Activated CD4-positive, alpha-beta T cell treated with anti-CD3 and anti-CD28 coated beads, Interleukin-2, amount 50 U/mL, for 24 hours (primary cell): Measurements from ENCODE around the gene VWA5B2.
A peak's percentile ranks its signal among the peaks of the same experiment; 100 is the strongest.
"Not testable (repeated sequence)": the region's sequence is repeated elsewhere in the genome, so short reads cannot be mapped to it uniquely, and the experiment has no call there.

Experiments used
- DNase-seq, 2 donors: peaks; one replicate each; pipeline ENCODE4 v3.0.0-alpha.2; 2020; ENCODE audit warnings: low read depth in 1 of 2, low spot score in 1 of 2

The VWA5B2 gene

DNA sequence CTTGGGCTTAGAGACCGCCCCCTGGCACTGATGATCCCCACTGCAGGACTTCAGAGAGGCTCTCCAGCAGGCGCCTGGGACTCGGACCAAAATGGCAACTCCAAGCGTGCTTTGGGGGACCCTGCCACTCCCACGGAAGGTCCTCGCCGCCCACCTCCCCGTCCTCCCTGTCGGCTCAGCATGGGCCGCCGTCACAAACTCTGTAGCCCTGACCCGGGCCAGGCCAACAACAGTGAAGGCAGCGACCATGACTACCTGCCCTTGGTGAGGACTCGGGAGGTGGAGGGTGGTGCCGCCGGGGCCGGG is 11.7 kb downstream of the VWA5B2 start:
- no peak for DNase-seq

DNA sequence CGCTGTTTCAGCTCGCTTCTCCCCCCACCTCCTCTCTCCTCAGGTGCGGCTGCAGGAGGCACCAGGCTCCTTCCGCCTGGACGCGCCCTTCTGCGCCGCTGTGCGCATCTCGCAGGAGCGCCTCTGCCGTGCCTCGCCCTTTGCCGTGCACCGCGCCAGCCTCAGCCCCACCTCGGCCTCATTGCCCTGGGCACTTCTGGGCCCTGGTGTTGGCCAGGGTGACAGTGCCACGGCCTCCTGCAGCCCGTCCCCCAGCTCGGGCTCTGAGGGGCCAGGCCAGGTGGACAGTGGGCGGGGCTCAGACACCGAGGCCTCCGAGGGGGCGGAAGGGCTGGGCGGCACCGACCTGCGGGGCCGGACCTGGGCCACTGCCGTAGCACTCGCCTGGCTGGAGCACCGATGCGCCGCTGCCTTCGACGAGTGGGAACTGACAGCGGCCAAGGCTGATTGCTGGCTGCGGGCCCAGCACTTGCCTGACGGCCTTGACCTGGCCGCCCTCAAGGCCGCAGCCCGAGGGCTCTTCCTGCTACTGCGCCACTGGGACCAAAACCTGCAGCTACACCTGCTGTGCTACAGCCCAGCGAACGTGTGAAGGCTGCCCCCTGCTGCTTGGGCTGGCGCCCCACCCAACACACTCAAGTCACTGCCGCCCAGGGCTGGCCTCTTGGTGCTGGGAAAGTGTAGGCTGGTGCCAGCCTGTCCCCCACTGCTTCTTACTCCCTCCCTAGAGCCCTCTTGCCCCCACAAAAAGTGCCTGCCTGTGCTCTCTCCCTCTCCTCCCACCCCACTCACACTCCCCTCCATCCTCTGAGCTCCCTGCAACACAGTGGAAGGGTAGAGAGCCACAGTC is 12.3 kb downstream of the VWA5B2 start:
- DNase-seq, result no peak

DNA sequence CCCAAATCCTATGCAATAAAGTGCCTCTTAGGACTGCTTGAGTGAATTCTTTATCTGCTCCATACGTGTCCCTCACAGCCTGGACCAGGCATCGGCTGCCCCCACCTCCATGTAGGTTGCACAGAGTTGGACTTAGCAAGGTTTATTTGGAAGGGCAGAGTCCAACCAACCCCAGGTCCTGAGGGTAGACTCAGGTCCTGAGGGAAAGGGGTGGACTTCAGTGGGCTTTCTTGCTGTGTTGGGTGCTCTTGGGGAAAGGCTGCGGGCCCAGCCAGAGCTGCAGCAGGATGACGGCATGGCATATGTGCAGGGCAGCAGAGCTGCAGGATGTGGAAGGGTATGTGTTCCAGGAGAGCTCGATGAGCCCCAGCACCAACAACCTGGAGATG is 12.9 kb downstream of the VWA5B2 start:
- no peak for DNase-seq

DNA sequence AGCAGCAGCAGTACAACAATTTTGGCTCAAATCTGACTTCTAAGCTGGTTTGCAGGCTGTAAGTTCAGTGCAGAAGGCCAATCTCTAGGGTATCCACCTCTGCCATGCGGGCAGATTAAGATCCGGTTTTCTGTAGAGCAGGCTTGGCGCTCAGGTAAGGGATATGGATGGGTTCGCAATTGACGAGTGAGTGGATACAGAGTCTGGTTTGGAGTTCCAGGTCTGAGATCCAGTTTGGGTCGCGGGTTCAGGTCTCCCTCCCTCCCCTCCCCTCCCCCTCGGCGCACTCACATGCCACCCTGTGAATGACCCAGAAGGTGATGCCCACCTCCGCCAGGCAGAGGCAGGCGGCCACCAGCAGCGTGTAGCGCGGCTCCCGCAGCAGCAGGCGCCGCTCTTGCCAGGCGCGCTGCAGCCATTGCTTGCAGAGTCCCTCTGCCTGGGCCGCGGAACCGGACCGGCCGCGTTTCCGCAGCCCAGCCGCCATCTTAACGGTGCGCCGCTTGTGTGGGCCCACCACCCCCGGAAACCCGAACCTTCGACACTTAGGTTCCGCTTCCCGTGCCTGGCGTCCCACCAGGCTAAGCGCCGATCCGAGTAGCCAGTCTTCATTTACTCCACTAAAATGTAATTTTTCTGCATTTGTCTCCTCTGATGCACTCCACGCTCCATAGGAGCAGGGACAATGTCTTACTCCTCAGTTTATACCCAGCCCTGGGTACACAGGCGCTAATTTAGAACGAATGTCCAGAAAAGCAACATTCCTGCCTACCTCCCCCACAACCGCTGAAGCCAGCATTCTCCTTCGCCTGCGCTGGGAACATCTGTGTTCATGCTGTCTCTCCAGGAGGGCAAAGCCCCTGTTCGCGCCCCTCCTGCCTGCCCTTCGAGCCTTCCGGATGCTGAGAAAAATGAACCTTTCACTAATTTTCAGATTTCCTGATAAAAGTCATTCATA is 19.3 kb downstream of the VWA5B2 start, which contains the start of gene ALG3:
TSS of gene ALG3 (minus strand) at position 509 of the 958 bp plus-strand sequence. CDS start at position 487, 22 bp downstream.
- DNase-seq, result peak; percentile 83 to 88

DNA sequence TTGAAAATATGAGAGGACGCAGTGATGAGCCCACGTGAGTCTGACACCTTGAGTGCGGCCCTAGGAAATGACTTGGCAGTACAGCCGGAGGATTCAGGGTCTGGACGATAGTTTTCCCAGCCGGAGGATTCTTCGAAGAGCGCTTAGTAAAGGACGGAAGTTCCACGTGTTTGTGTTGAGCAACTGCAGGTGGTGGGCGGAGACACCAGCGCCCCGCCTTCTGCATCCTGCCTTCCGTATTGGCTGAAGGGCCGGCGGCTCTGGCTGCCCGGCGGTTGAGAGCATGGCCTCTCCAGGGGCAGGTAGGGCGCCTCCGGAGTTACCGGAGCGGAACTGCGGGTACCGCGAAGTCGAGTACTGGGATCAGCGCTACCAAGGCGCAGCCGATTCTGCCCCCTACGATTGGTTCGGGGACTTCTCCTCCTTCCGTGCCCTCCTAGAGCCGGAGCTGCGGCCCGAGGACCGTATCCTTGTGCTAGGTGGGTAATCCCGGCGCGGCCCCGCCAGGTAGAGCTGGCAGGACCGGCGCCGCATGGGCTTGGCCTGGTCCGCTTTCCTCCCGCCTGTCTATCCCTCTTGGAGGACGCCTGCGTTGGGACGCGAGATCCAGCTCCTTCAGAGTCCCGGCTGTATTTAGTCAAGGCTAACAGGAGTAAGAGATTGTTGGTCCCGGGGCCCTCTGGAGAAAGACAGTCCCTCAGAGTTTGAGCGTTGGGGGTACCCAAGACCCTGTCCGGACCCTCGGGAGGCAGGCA is 20.2 kb downstream of the VWA5B2 start, which contains the start of gene EEF1AKMT4:
TSS of gene EEF1AKMT4 (plus strand) at position 261 of the 755 bp plus-strand sequence. CDS start at position 284, 23 bp downstream.
- peak; percentile 88 to 95 for DNase-seq

DNA sequence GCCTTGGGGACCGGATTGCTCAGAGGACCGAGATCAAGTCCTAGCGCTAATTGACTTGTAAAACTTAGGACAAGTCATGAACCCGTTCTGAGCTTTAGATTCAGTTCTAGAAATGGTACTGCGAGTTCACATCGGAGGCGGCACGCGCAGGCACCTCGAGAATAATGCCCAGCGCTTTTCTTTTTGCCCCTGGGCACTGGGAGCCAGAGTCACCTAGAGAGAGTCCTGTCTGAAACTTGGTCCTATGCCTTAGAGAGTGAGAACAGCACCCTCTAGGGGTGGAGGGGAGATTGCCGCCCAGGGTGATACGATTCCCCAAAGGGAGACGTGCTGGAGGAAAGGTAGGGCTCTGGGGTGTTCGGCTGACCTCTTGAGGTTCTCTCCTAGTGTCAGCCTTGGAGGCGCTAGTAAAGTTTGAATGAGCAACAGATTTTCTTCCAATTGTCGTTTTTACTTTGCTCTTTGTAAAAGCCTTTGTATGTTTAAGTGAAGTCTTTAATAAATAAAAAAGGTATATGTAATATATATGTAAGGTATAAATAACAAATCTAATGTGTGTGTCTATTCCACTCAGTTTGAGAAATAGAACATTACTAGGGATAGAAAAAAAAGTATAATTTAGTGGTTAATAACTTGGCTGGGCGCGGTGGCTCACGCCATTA is 20.9 kb downstream of the VWA5B2 start:
- DNase-seq, result peak; percentile 78 to 90

DNA sequence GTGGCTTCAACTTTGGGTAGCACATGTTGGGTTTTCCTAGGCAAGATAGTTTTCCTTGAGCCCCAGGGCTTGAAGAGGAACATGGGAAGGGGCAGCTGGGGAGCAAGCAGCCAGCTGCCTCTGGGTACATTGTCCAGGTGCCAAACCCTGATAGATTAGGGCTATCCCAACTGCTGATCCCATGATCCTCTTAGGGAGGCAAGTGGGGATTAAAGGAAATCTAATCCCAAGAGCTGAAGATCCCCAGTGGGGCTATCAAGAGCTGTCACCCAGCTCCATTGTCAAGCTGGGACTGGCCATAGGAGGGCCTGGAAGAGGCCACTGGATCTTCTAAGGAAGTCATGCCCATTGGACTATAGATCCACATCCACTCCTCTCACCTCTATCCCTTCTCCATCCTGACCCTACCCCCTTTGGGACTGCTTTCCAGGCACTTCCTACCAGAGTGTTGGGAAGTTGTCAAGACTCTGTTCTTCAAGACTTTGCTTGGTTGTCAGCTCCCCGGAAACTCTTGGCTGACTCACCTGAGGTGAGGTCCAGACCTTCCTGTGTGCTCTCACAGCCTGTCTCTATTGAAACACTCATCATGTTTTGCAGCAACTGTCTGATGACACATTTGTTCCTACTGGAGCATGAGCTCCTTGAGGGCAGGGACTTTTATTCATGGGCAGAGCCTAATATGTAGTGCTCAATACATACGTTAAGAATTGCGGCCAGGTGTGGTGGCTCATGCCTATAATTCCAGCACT is 26.1 kb downstream of the VWA5B2 start:
- peak in 1 of 2 donors; percentile 37 for DNase-seq

DNA sequence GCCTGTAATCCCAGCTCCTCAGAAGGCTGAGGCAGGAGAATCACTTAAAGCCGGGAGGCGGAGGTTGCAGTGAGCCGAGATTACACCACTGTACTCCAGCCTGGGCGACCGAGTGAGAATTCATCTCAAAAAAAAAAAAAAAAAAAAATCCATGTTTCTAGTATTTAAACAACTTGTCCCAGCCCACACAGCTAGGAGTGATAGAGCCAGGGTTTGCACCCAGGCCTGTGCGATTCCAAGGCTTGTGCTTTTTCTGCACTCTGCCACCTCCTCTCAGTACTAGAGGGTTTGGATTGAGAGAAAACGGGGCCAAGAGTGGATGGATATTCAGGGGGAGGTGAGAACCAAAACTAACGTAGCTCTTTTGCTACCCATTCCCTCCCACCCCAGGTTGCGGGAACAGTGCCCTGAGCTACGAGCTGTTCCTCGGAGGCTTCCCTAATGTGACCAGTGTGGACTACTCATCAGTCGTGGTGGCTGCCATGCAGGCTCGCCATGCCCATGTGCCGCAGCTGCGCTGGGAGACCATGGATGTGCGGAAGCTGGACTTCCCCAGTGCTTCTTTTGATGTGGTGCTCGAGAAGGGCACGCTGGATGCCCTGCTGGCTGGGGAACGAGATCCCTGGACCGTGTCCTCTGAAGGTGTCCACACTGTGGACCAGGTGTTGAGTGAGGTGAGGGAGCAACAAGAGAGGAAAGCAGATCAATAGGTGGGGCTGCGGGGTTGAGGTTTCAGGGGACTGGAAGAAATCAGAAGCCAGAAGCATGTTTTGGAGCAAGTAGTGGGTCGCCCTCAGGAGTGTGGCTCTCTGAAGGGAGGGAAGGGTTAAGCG is 27.9 kb downstream of the VWA5B2 start:
- DNase-seq, result no peak

DNA sequence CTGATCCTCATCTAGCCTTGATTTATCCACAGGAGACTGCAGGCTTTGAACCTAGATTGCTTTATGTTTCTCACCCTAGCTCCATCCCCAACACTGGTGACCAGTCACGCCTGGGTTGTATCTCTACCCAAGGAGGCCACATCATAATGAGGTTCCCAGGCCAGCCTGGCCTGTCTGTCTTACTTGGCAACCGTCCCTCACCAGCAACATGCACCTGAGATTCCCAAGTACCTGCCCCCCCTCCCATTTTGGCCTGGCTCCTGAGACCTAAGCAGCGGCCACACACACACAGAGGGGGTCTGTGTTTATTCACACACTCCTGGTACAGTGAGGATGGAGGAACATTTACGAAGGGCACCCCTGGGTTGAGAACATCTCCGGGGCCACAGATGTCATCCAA is 29.5 kb downstream of the VWA5B2 start:
- no peak for DNase-seq

DNA sequence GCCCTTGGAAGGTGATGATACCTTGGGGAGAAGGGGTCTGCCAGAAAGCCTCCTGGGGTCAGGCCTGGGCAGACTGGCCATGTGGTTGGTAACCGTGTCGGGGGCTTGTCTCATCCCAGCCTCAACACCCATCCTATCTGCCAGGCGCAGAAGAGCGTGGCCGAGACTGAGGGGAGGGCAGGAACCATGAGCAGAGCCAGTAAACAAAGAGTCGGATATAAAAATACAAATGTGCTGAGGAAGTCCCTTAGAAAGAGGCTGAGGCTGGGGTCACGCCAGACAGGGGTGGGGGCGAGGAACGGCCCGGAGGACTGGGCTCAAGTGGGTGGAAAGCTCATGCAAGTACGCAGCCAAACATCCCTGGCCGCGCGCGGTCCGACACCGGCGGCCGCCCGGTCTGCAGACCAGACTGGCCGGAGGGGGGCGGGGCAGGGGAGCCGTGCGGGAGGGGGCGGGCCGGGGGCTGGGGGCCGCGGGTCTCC is 30.1 kb downstream of the VWA5B2 start:
- no peak for DNase-seq

DNA sequence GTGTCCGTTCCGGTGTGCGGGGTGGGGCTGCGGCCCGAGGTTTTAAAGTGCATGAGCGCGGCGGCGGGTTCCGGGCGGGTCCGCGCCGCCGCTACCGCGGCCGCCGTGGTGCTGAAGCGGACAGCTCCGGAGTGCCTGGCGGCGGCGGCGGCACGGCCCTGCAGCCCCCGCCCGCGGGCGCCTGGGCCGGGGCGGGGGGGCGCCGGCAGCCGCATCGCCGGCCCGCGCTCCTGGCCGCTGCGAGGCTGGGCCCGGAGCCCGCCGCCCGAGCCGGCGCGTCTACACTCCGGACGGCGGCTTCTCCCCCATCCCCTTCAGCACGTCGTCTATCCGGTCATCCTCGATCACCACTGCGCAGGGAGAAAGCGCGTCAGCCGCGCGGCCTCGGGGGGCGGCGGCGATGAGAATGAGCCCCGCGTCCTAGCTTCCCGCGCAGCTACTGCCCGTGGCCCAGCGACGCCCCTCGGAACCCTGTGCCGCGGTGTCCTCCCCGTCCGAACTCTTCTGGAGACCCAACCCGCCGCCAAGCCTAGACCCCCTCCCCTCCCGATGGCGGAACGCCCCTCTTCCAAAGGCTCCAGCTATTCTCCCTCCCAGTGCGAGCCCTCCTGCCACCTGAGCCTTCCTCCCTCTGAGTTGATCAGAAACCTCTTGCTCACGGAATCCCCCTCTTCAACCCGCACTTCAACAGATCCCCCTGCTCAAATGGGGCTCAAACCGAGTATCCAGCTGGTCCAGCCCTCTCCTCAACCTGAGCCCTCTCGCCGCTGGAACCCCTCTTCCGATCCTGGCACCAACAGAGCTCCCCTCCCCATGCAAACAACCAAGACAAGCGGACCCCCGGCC is 30.7 kb downstream of the VWA5B2 start:
- no peak for DNase-seq

DNA sequence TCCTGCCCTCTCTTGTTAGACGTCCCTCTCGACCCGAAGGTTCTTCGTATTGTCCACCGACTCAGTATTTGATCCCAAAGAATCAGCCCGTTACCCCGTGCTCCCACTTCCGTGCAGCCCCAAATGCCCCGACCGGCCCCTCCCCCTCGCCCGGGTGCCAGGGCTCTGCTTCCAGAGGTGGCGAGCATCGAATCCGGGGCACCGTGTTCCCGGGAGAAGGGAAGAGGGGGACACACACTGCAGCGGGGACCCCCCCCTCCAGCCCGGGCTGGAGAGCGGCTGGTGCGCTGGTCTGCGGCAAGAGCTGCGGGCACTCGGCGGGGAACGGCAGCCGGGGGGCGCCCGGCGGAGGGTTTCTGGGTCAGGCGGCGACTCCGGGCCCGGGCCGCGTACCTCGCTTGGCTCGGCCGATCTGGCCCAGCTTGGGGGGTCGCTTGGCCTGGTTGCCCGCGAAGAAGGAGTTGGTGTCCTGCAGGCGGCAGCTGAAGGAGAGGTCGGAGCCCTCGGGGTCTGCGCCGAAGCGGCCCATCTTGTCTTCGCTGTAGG is 31.4 kb downstream of the VWA5B2 start:
- DNase-seq, result no peak

DNA sequence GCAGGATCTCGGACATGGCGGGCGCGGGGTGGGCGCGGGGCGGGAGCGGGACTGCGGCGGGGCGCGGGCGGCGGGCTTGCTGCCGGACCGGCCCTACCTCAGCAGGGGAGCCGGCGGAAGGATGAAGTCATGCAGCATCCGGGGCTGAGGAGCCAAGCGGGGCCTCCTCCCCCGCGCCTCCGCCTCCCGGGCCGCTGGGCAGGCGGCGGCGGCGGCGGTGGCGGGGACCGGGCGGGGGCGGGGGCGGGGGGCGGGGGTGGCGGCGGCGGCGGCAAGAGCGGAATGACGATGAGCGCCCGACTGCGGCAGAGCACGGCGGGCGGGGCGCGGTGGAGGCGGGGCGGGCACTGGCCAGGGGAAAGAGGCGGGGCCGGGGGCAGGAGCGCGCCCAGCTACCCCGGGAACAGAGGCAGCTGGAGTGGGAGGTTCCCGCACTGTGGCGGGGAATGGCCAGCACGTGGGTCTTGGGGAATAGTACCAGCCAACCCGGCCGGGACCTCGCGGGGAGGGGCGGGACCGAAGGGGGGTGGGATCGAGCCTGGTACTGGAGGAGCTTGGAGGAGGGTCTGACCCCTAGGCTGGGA is 32.0 kb downstream of the VWA5B2 start, which contains the start of gene CAMK2N2:
TSS of gene CAMK2N2 (minus strand) at position 284 of the 584 bp plus-strand sequence. CDS start at position 16, 268 bp downstream.
- DNase-seq, result peak in 1 of 2 donors; percentile 21

DNA sequence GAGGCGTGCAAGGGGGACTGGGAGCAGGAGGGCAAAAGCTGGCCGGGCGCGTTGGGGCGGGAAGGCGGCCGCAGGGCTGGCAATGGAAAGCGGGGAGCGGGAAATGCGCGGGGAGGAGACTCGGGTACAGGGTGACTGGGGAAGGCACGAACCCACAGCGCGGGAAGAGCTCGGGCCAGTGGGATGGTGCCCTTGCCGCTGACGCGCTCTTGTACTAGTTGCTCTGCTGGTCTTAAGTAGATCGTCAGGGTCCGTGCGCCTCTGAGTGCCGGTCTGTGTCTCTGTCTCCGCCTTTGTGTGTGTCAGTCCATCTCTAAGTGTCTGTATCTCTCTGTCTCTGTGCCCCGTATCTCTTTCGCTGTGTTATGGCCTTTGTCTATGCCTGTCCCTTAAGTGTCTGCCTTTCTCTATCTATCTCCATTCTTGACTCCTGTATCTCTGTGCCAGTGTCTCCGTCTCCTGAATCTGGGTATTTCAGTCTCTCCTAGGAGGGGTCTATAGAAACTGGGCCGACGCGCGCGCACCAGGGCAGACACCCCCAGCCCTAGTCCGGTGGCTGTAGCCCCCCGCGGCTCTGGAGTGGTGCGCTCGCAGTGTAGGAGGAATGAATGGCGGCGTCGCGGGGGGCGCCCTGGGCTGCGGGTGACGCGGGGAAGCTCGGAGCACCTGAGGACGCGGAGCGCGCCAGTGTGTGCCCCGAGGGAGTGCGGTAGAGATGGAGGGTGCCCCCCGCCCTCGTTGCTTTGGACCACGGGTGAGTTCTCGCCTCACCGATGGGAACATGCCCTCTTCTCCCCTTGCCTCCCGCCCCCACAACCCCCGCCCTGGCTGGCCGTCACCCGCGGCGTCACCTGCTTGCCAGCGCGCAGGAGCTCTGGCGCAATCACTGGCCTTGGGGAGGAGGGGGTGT is 32.7 kb downstream of the VWA5B2 start:
- DNase-seq, result no peak

DNA sequence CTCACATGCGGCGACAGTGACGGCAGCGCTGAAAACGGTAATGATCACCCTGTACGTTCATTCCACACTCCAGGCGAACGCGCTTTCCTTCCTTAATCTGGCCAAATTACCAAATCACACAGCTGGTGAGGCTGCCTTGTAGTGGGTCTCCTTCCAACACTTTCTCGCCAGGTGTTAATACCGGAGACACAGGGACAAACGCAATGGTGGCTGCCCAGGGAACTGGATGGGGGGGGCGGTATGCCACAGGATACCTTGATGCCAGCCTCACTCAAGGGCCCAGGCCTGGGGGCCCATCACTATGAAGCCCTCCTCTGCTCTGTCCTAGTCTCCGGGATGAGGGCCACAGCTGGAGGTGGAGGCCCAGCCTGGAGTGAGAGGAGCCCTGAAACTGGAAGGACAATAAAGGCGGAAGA is 33.4 kb downstream of the VWA5B2 start:
- no peak for DNase-seq

DNA sequence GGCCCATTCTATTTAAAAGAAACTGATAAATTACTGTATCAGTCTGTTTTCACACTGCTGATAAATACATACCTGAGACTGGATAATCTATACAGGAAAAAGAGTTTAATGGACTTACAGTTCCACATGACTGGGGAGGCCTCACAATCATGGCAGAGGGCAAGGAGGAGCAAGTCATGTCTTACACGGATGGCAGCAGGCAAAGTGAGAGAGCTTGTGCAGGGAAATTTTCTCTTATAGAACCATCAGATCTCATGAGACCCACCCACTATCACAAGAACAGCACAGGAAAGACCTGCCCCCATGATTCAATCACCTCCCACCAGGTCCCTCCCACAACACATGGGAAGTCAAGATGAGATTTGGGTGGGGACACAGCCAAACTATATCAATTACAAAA is 37.9 kb downstream of the VWA5B2 start:
- DNase-seq, result not testable (repeated sequence)
